Fibroblast of gingiva (primary cell): ENCODE measurements around the gene CRYL1.

ENCODE experiments used
- DNase-seq: peaks from one replicate; pipeline ENCODE4 v3.0.0-alpha.2; 2011; ENCODE audit warnings: low read depth

The CRYL1 gene

GRCh38 chr13:20370815-20371421, 154.7 kb downstream of the CRYL1 start:
- no peak for DNase-seq

- no peak for DNase-seq
Observed at GRCh38 chr13:20369886-20370361, 155.7 kb downstream of the CRYL1 start.

DNA sequence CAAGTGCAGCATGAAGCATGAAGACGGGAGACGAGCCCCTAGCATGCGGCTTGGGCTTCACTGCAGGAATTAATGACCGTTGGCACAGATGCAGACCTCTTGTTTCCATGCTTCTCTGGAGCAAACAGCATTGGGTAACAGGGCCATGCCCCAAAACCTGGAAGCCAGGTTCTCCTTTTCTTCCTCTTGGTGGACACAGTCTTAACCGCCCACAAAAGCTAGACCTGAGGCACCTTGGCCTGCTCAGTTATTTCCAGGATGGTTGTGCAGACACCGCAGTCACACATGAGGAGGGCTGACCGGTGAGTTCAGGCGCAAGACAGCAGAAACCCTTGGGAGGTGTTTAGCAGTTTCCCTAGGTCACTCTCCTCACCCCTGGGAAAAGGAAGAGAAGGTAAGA, 159.6 kb downstream of the CRYL1 start:
- DNase-seq: no peak

DNA sequence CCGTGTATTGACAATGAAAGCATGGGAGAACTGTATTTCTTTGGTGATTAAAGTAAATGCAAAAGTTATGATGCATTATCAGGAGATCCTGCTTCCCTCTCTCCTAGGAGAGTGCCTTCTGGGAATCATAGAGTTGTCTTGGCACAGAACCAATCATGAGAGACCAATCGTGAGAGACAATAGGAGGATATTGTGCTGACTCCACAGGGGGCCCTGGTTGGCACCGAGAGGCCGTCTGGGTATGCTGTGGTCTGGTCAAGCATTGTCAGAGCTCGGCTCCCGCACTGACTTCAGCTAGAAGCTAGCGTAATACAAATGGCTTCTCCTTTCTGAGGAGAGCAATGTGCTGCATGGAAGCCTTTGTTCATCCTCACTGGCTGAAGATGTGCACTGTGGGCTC, 162.1 kb downstream of the CRYL1 start:
- DNase-seq: no peak

DNA sequence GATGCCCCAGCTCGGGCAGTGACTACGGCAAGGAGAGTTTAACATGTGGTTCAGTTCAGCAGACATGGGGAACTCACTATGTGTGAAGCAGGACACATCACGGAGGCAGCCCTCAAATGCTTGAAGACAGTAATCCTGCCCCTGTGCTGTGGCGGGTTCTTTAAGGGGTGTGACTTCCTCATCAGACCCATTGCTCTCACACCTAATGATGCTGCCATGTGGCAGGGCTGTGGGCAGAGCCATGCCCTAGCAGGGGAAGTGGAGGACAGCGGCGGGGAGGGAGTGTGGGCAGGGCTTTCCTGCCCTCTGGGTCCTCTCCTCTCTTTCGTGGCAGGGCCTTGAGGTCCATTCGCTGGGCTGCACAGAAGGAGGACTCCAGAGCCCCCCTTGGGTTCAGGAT, 162.5 kb downstream of the CRYL1 start:
- DNase-seq: no peak

DNA sequence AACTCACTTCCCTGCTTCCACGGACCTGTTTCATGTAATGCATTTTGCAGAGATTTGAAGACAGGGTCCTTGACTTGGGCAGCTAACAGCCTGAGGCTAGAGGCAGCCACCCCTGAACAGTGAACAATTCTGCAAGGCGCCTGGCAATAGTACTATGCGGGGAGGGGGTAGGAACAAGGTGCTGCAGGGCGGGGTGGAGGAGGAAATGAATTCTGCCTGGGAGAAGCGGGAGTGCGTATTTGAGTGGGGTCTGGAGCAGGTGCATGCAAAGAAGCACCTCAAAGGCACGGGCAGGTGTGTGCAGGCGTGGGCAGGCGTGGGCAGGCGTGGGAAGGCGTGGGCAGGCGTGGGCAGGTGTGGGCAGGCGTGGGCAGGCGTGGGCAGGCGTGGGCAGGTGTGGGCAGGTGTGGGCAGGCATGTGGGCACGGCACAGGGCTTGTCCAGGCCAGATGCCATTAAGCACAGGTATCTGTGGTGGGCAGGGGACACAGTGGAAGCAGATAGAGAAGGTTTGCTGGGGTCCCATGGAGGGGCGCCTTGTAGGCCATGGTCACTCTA, 163.1 kb downstream of the CRYL1 start:
- DNase-seq: no peak

DNA sequence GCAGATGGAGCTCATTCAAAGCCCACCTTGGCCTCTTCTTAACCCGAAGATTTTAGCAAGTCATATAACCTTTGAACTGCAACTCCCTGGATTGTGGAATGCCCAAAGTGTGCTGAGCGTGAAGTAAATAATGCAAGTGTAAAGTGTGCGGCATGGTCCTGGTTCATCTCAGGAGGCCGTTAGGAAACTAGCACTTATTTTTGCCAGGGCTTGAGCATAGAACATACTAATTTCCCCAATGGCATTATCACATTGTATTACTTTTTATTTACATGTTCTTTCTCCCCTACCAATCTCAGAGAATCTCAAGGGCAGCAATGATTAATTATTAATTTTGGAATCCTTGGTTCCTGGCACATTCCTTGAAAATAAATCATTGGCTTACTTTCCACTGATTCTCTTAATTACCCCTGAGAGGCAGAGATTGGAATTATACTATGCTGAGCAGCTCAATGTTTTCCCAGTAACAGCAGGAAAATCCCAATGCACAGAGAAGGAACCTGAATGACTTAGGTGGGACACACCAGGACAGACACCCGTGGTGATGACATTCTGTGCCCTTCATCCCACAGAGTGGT, 164.7 kb downstream of the CRYL1 start:
- no peak for DNase-seq

GRCh38 chr13:20360041-20360491, 165.6 kb downstream of the CRYL1 start:
- no peak for DNase-seq

DNA sequence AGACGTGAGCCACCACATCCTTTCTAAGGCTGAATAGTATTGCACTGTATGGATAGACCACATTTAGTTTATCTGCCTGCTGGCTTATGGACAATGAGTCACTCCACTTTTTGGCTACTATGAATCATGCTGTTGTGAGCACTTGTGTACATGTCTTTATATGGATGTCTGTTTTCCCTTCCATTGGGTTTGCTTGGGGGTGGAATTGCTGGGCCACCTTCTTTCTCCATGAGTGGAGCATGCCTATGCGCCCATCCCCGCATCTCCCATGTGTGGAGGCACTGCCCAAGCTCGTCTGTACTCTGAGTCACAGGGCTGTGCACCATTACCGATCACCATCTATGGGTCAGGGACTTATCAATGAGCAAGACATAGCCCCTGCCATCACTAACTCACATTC, 166.3 kb downstream of the CRYL1 start:
- DNase-seq: peak; percentile 29

DNA sequence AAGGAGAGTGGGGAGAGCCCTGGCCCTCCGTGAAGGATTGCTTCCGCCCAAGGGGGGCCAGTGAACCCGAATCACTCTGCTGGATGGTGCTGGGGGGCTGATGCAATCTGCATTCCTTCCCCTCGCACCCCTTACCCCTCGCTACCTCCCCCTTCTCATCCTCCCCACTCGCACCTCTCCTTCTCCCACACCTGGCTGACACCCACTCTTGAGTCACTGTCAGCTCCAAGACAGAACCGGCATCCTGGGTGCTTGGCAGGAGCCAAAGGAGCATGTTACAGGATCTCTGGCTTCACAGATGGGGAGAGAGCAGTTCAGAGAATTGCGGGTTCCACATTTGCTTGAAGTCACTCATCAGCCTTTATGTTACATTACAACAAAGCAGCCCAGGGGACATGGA, 167.6 kb downstream of the CRYL1 start:
- DNase-seq: no peak

- DNase-seq: no peak
Observed at GRCh38 chr13:20356444-20356843, 169.2 kb downstream of the CRYL1 start.

- no peak for DNase-seq
Observed at GRCh38 chr13:20354722-20355121, 170.9 kb downstream of the CRYL1 start.

GRCh38 chr13:20353973-20354372, 171.7 kb downstream of the CRYL1 start:
- DNase-seq: peak; percentile 22
